Glutamatergic neuron (in vitro differentiated cells): ENCODE data around the gene TACC2. TPM values are rescaled to one million over a fixed set of nuclear protein-coding genes. Genes with fewer than 3 reads are reported as not detected.

Experiments
- DNase-seq: peaks from one replicate; pipeline ENCODE4 v3.0.0; 2022
- H3K27ac Mint-ChIP-seq: one replicate; pipeline ENCODE4 v1.8.0; 2020; ENCODE audit warnings: mild to moderate bottlenecking, mixed read lengths, inconsistent platforms; ENCODE audit not compliant: unreplicated experiment
- H3K27me3 Mint-ChIP-seq: one replicate; pipeline ENCODE4 v1.8.0; 2020; ENCODE audit warnings: mild to moderate bottlenecking, moderate library complexity, mixed read lengths, inconsistent platforms; ENCODE audit not compliant: unreplicated experiment
- H3K36me3 Mint-ChIP-seq: one replicate; pipeline ENCODE4 v1.8.0; 2020; ENCODE audit warnings: mild to moderate bottlenecking, mixed read lengths, inconsistent platforms; ENCODE audit not compliant: unreplicated experiment
- H3K4me1 Mint-ChIP-seq: one replicate; pipeline ENCODE4 v1.8.0; 2020; ENCODE audit warnings: mild to moderate bottlenecking, low read depth, mixed read lengths, inconsistent platforms; ENCODE audit not compliant: unreplicated experiment
- H3K4me3 Mint-ChIP-seq: one replicate; pipeline ENCODE4 v1.8.0; 2020; ENCODE audit warnings: mild to moderate bottlenecking, mixed read lengths, inconsistent platforms; ENCODE audit not compliant: unreplicated experiment
- H3K9me3 Mint-ChIP-seq: one replicate; pipeline ENCODE4 v1.8.0; 2020; ENCODE audit warnings: mild to moderate bottlenecking, moderate library complexity, mixed read lengths, inconsistent platforms; ENCODE audit not compliant: unreplicated experiment
- total RNA-seq: library from RNA; stranded (reverse); fragmentation: NEBNext Ultra II Directional; extraction: Animal tissue kit (Norgen Biotek cat#: 25700); gene quantifications from one replicate; pipeline ENCODE4 v1.2.1, GENCODE V29; 2021; ENCODE audit not compliant: unreplicated experiment
- TF ChIP-seq, protein P1 (sequence below): fragments of 200-600 bp; sonication (generic); IDR thresholded peaks from one replicate; pipeline ENCODE4 v1.5.0; 2021; ENCODE audit not compliant: partially characterized antibody, unreplicated experiment

The TACC2 gene
- total RNA-seq, 1 donor from 2014 or later, result 499 TPM

DNA sequence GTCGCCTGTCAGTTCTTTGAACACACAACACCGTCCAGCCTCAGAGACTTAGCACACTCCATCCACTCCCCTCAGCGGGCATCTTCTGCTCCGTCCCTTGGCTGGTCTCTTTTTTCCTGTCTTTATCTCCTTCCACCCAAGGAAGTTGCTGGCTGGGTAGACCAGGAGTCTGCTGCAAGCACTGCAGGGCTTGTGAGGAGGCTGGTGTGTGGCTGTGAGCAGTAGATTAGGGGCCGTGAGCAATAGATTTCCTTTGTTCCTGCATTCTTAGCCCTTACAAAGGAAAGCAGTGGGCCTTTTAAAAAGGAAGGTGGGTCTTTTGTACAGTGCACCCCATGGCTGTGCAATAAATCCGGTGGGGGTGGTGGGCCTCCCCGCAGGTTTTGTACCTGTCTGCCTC lies 181.8 kb downstream of the TACC2 start:
- peaks cover 83% of the 10 kb centered on the region for H3K4me1 Mint-ChIP-seq

DNA sequence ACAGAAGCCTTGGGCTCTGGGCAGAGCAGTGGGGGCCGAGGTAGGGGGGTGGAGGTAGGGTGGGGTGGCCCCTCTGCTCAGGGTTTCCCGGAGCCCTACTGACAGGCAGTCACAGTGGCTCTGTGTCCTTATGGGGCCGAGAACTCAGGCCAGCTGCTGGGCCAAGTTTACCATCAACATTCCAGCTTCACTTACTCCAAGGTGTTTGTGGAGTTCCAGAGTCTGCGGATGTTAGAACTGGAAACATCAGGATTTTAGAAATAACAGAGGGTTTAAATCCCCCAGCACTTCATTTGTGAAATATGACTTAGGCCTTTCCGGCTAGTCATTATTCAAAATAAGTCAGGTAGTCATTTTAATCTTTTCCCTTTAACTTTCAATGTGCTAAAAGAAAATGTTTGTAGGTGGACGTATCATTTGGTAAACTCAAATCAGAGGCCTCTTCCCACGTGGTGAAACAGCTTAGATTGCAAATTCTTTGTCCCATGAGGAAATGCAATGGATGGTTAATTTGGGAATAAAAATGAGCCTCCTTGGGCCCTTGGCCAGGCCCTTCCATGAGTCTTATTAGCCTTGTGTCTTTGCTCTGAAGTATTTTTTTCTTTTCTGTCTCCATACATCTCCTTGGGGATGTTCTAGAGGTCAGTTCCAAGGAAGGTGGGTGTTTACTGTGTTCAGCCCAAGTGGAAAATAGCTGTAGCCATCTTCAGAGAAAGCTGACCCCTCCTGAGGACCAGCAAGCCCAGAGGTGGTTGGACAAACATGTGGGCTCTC lies 182.5 kb downstream of the TACC2 start:
- no peak for DNase-seq
- Mint-ChIP-seq H3K27me3 (peaks cover 15% of the 10 kb centered on the region), H3K4me3 (peak overlapping the region; percentile 84), H3K4me1 (peaks cover 82% of the 10 kb centered on the region), H3K9me3 (peaks cover 21% of the 10 kb centered on the region), H3K27ac (peak overlapping the region; percentile 75), H3K36me3 (no peaks in the 10 kb centered on the region)
- TF ChIP-seq, protein P1, sequence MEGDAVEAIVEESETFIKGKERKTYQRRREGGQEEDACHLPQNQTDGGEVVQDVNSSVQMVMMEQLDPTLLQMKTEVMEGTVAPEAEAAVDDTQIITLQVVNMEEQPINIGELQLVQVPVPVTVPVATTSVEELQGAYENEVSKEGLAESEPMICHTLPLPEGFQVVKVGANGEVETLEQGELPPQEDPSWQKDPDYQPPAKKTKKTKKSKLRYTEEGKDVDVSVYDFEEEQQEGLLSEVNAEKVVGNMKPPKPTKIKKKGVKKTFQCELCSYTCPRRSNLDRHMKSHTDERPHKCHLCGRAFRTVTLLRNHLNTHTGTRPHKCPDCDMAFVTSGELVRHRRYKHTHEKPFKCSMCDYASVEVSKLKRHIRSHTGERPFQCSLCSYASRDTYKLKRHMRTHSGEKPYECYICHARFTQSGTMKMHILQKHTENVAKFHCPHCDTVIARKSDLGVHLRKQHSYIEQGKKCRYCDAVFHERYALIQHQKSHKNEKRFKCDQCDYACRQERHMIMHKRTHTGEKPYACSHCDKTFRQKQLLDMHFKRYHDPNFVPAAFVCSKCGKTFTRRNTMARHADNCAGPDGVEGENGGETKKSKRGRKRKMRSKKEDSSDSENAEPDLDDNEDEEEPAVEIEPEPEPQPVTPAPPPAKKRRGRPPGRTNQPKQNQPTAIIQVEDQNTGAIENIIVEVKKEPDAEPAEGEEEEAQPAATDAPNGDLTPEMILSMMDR, result no peak

More for the DNA sequence above, 181.8 kb downstream of the TACC2 start:
- DNase-seq, result no peak
- H3K9me3 Mint-ChIP-seq, result peaks cover 23% of the 10 kb centered on the region
- TF ChIP-seq, protein P1, result no peak
- H3K27me3 Mint-ChIP-seq, result peaks cover 17% of the 10 kb centered on the region
- H3K36me3 Mint-ChIP-seq, result no peaks in the 10 kb centered on the region
- H3K4me3 Mint-ChIP-seq, result peak overlapping the region; percentile 84
- H3K27ac Mint-ChIP-seq, result peak overlapping the region; percentile 75

GRCh38 chr10:122172361-122173008 lies 183.5 kb downstream of the TACC2 start:
- peak overlapping the region; percentile 84 for H3K4me3 Mint-ChIP-seq
- H3K4me1 Mint-ChIP-seq, result peaks cover 84% of the 10 kb centered on the region
- TF ChIP-seq, protein P1, result no peak
- H3K36me3 Mint-ChIP-seq, result no peaks in the 10 kb centered on the region
- H3K27me3 Mint-ChIP-seq, result peaks cover 14% of the 10 kb centered on the region
- H3K9me3 Mint-ChIP-seq, result peaks cover 18% of the 10 kb centered on the region
- no peak for DNase-seq
- H3K27ac Mint-ChIP-seq, result peak overlapping the region; percentile 75

DNA sequence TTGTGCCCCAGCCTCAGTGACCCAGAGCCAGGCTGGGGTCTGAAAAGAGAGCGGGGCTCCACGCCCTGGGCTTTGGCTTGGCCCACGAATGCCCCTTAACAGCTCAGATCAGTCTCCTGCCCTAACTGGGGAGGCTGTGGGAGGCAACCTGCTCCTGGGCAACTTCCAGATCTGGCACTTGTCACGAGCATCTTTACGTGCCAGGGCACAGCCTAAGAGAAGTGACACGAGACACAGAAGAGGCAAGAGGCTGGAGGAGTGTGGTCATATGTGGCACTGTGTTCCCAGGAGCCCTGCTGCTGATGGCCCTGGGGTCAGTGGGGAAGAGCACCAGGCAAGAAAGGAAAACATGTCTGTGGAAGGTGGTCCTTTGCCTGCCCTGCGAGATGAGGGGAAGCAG lies 184.4 kb downstream of the TACC2 start:
- TF ChIP-seq, protein P1, result no peak
- Mint-ChIP-seq H3K36me3 (no peaks in the 10 kb centered on the region), H3K9me3 (peaks cover 18% of the 10 kb centered on the region), H3K4me3 (peak overlapping the region; percentile 55), H3K27ac (peak overlapping the region; percentile 81), H3K4me1 (peaks cover 82% of the 10 kb centered on the region), H3K27me3 (peaks cover 14% of the 10 kb centered on the region)
- DNase-seq, result no peak
